ENCODE data around the gene PIK3R3. TPM values are rescaled to one million over a fixed set of nuclear protein-coding genes. Genes with fewer than 3 reads are reported as not detected.

PIK3R3 gene
- total and polyA plus RNA-seq, 7 donors, result 2.4 to 11.6 (median 7.0) TPM

DNA sequence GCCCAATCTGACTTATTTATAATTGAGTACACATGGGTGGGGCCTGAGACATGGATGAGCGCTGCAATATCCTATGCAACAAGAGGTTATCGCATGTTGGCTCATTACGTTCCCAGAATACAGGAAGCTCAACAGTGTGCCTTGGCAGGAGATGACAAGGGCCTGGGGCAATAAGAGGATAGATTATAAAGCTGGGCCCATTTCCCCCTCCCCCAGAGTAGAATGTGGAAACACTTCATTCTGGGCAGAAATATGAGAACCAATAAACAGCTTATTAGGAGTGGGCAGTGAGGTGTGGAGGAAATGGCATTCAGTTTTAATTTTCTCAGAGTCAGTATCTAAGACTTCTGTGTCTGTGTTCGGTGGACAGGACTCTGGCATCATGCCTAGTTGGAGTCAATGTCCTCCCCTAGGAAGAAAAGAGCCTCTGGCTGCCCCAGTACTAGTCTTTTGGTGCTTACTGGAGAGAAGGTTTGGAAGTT lies 92.8 kb downstream of the PIK3R3 start:
- peak; percentile 67 for DNase-seq
- TF ChIP-seq POLR2A (IDR thresholded peaks at IDR 0.05) (no peak), EP300 (IDR thresholded peaks at IDR 0.05) (no peak), POLR2AphosphoS5 (IDR thresholded peaks at IDR 0.05) (no peak)
- TF ChIP-seq, protein P1, sequence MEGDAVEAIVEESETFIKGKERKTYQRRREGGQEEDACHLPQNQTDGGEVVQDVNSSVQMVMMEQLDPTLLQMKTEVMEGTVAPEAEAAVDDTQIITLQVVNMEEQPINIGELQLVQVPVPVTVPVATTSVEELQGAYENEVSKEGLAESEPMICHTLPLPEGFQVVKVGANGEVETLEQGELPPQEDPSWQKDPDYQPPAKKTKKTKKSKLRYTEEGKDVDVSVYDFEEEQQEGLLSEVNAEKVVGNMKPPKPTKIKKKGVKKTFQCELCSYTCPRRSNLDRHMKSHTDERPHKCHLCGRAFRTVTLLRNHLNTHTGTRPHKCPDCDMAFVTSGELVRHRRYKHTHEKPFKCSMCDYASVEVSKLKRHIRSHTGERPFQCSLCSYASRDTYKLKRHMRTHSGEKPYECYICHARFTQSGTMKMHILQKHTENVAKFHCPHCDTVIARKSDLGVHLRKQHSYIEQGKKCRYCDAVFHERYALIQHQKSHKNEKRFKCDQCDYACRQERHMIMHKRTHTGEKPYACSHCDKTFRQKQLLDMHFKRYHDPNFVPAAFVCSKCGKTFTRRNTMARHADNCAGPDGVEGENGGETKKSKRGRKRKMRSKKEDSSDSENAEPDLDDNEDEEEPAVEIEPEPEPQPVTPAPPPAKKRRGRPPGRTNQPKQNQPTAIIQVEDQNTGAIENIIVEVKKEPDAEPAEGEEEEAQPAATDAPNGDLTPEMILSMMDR (IDR thresholded peaks at IDR 0.05), result no peak
- intact Hi-C loops (cut with DNase I), result loop anchor here (5.0 kb wide), 1 partner anchor 93 kb away; the partner anchor contains the start of gene PIK3R3
- H3K4me1 ChIP-seq, result peaks cover 0 to 9% (median 4%) of the 10 kb centered on the region in 4 donors
- H3K9me3 ChIP-seq, result no peaks in the 10 kb centered on the region
- no peak overlapping the region for H3K27ac ChIP-seq
- H3K36me3 ChIP-seq, result no peaks in the 10 kb centered on the region
- 8 to 47% methylated on average over 4 of the region's 4 CpGs for WGBS, 2 donors
- H3K27me3 ChIP-seq, result no peaks in the 10 kb centered on the region
- no peak overlapping the region for H3K4me3 ChIP-seq

DNA sequence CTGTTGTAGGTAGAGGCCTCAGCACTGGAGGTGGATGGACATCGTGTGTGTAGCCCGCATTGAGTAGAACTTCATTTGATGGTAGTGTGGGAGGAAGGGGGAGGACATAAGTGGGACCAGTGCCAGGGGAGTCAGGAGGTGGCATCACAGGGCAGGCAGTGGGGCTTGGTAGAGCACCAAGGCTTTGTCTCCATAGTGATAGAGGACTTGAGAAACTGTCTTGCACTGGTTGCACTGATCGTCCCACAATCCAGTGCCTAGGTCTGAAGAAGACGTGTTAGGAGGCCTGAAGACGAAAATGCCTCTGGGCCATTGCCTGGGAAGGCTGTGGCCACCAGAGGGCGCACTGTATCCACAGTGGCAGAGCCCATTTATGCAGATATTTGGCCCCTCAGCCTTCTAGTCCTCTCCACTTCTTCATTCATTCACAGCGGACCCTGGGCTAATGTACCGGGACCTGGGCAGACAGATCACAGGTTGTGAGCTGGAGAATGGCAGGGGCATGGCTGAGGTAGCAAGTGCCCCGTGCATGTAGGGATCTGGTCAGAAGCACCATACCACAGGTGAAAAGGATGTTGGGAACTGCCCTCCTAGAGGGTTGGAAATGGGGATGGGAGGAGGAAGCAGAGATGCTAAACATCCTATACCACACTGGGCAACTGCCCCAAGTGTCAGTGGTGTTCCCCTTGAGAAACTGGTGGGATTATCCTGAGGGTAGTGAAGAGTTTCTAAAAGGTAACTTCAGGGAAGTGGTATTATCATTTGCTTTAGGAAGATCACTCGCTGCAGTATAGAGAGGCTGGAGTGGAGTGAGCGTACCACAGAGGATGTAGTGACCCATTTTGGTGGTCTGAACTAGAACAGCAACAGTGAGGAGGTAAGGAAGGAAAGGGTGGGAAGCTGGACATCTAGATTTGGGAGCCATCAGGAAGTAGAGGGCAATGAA lies 95.3 kb downstream of the PIK3R3 start:
- Histone ChIP-seq H3K4me1 (peaks cover 0 to 9% (median 4%) of the 10 kb centered on the region in 4 donors), H3K27me3 (no peaks in the 10 kb centered on the region), H3K4me3 (no peak overlapping the region), H3K36me3 (peaks cover 0 to 7% (median 3%) of the 10 kb centered on the region in 4 donors), H3K27ac (peak overlapping the region in 3 of 4 donors; percentile 7 to 40 (median 20)), H3K9me3 (no peaks in the 10 kb centered on the region)
- TF ChIP-seq POLR2AphosphoS5 (IDR thresholded peaks at IDR 0.05) (peak in 2 of 4 donors; percentile 39 to 55), EP300 (IDR thresholded peaks at IDR 0.05) (no peak)
- TF ChIP-seq, protein P1 (IDR thresholded peaks at IDR 0.05), result peak; percentile 79 to 95 (median 95)
- peak; percentile 91 for DNase-seq
- WGBS, 2 donors, result 26 to 35% methylated on average over 11 of the region's 11 CpGs
- intact Hi-C loops (cut with DNase I), result loop anchor here (1.0 to 5.0 kb wide), 3 partner anchors 95 to 186 kb away; partner anchors contain the start of gene PIK3R3

DNA sequence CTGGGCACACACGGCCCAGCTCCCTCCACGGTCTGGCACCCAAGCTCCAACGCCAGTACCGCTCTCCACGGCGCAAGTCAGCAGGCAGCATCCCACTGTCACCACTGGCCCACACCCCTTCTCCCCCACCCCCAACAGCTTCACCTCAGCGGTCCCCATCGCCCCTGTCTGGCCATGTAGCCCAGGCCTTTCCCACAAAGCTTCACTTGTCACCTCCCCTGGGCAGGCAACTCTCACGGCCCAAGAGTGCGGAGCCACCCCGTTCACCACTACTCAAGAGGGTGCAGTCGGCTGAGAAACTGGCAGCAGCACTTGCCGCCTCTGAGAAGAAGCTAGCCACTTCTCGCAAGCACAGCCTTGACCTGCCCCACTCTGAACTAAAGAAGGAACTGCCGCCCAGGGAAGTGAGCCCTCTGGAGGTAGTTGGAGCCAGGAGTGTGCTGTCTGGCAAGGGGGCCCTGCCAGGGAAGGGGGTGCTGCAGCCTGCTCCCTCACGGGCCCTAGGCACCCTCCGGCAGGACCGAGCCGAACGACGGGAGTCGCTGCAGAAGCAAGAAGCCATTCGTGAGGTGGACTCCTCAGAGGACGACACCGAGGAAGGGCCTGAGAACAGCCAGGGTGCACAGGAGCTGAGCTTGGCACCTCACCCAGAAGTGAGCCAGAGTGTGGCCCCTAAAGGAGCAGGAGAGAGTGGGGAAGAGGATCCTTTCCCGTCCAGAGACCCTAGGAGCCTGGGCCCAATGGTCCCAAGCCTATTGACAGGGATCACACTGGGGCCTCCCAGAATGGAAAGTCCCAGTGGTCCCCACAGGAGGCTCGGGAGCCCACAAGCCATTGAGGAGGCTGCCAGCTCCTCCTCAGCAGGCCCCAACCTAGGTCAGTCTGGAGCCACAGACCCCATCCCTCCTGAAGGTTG lies 97.6 kb downstream of the PIK3R3 start:
- Histone ChIP-seq H3K36me3 (peaks cover 0 to 31% (median 18%) of the 10 kb centered on the region in 4 donors), H3K4me3 (no peak overlapping the region), H3K4me1 (peaks cover 0 to 9% (median 3%) of the 10 kb centered on the region in 4 donors), H3K27ac (no peak overlapping the region), H3K9me3 (no peaks in the 10 kb centered on the region), H3K27me3 (no peaks in the 10 kb centered on the region)
- 92 to 95% methylated on average over 27 of the region's 27 CpGs for WGBS, 2 donors
- intact Hi-C loops (cut with DNase I), result loop anchor here (5.0 kb wide), 1 partner anchor 97 kb away; the partner anchor contains the start of gene PIK3R3
- DNase-seq, result no peak
- TF ChIP-seq EP300 (IDR thresholded peaks at IDR 0.05) (no peak), POLR2A (IDR thresholded peaks at IDR 0.05) (no peak), POLR2AphosphoS5 (IDR thresholded peaks at IDR 0.05) (no peak)
- TF ChIP-seq, protein P1 (IDR thresholded peaks at IDR 0.05), result no peak

DNA sequence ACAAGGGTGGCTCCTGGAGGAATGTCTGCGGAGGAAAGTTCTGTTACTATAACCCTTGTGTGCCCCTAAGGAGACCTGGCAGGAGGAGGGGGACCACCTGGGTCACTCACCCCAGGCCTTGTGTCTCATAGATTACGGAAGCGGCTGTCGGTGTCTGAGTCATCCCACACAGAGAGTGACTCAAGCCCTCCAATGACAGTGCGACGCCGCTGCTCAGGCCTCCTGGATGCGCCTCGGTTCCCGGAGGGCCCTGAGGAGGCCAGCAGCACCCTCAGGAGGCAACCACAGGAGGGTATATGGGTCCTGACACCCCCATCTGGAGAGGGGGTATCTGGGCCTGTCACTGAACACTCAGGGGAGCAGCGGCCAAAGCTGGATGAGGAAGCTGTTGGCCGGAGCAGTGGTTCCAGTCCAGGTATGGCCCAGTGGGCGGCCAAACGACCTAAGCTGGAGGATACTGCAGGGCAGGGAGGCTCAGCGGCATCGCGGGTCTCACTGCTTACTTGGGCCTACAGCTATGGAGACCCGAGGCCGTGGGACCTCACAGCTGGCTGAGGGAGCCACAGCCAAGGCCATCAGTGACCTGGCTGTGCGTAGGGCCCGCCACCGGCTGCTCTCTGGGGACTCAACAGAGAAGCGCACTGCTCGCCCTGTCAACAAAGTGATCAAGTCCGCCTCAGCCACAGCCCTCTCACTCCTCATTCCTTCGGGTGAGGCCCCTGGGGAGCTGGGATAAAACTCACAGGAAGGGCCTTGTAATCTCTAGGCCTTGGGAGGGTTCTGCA lies 101.4 kb downstream of the PIK3R3 start:
- no peak for DNase-seq
- Histone ChIP-seq H3K9me3 (no peaks in the 10 kb centered on the region), H3K4me3 (no peak overlapping the region), H3K27me3 (no peaks in the 10 kb centered on the region), H3K27ac (no peak overlapping the region), H3K4me1 (no peaks in the 10 kb centered on the region), H3K36me3 (peaks cover 0 to 55% (median 18%) of the 10 kb centered on the region in 4 donors)
- intact Hi-C loops (cut with DNase I), result no loop called here
- TF ChIP-seq POLR2AphosphoS5 (IDR thresholded peaks at IDR 0.05) (no peak), EP300 (IDR thresholded peaks at IDR 0.05) (no peak), POLR2A (IDR thresholded peaks at IDR 0.05) (no peak)
- TF ChIP-seq, protein P1 (IDR thresholded peaks at IDR 0.05), result no peak
- 95 to 96% methylated on average over 26 of the region's 26 CpGs for WGBS, 2 donors
